RPMI7951 (cell line): ENCODE measurements around the gene KRT37. TPM values are rescaled to one million over a fixed set of nuclear protein-coding genes. Genes with fewer than 3 reads are reported as not detected.
"Not testable (repeated sequence)": the region's sequence is repeated elsewhere in the genome, so short reads cannot be mapped to it uniquely, and the experiment has no call there.

ENCODE experiments used
- DNase-seq: peaks from one replicate; pipeline ENCODE4 v3.0.0-alpha.2; 2012; ENCODE audit warnings: low read depth
- total RNA-seq: library from RNA; depleted of rRNA; stranded (reverse); fragments of >200 nt; shearing (Covaris generic); gene quantifications from 2 replicates; pipeline ENCODE4 v1.2.3, GENCODE V29; 2014

KRT37 gene
- total RNA-seq, 1 experiment from 2014 or later: not detected

GRCh38 chr17:41406205-41406604 lies 18.2 kb downstream of the KRT37 start:
- no peak for DNase-seq

GRCh38 chr17:41404024-41404671 lies 20.2 kb downstream of the KRT37 start:
- peak; percentile 100 for DNase-seq

GRCh38 chr17:41403404-41404023 lies 20.9 kb downstream of the KRT37 start:
- DNase-seq: no peak

GRCh38 chr17:41402161-41402560 lies 22.2 kb downstream of the KRT37 start:
- DNase-seq: peak; percentile 73

- no peak for DNase-seq
These were observed 27.3 kb downstream of the KRT37 start, which contains the start of gene KRT31 for GRCh38 chr17:41396996-41397660. TSS of gene KRT31 (minus strand) at chr17:41397608. CDS start at chr17:41397539, 69 bp downstream.

GRCh38 chr17:41396340-41396739 lies 28.0 kb downstream of the KRT37 start:
- no peak for DNase-seq

GRCh38 chr17:41395611-41396010 lies 28.8 kb downstream of the KRT37 start:
- no peak for DNase-seq

GRCh38 chr17:41395044-41395443 lies 29.3 kb downstream of the KRT37 start:
- DNase-seq: not testable (repeated sequence)

GRCh38 chr17:41394254-41394996 lies 30.0 kb downstream of the KRT37 start:
- DNase-seq: no peak

GRCh38 chr17:41393826-41394225 lies 30.6 kb downstream of the KRT37 start:
- no peak for DNase-seq

- peak; percentile 42 for DNase-seq
These were observed 31.1 kb downstream of the KRT37 start for GRCh38 chr17:41393294-41393693.

GRCh38 chr17:41392278-41392677 lies 32.1 kb downstream of the KRT37 start:
- DNase-seq: peak; percentile 51

- DNase-seq: no peak
These were observed 32.9 kb downstream of the KRT37 start for GRCh38 chr17:41391535-41391934.

- peak; percentile 54 for DNase-seq
These were observed 33.9 kb downstream of the KRT37 start for GRCh38 chr17:41390411-41390938.

- no peak for DNase-seq
These were observed 36.7 kb downstream of the KRT37 start for GRCh38 chr17:41387670-41388069.

- DNase-seq: no peak
These were observed 38.2 kb downstream of the KRT37 start for GRCh38 chr17:41386227-41386626.

GRCh38 chr17:41383690-41384089 lies 40.7 kb downstream of the KRT37 start:
- DNase-seq: no peak

GRCh38 chr17:41382394-41382793 lies 42.0 kb downstream of the KRT37 start:
- DNase-seq: no peak

- DNase-seq: not testable (repeated sequence)
These were observed 42.4 kb downstream of the KRT37 start, which contains the start of gene KRT34 for GRCh38 chr17:41381943-41382342. TSS of gene KRT34 (minus strand) at chr17:41382306. CDS start at chr17:41382246, 60 bp downstream.

GRCh38 chr17:41380091-41380490 lies 44.3 kb downstream of the KRT37 start:
- peak; percentile 80 for DNase-seq

- DNase-seq: no peak
These were observed 46.8 kb downstream of the KRT37 start for GRCh38 chr17:41377546-41377945.
